HEK293 (cell line): ENCODE measurements around the gene ALDH2.

ENCODE experiments used
- GFI1B ChIP-seq: fragments of 450-650 bp; formaldehyde crosslinking; IDR thresholded peaks from 2 replicates; pipeline ENCODE4 v1.5.1; 2016; ENCODE audit warnings: missing biosample characterization, missing genetic modification characterization
- SCRT1 ChIP-seq: fragments of 450-650 bp; formaldehyde crosslinking; IDR thresholded peaks from 2 replicates; pipeline ENCODE4 v1.5.1; 2016; ENCODE audit warnings: missing biosample characterization, missing genetic modification characterization, borderline replicate concordance
- SCRT2 ChIP-seq: fragments of 450-650 bp; formaldehyde crosslinking; IDR thresholded peaks from 2 replicates; pipeline ENCODE4 v1.5.1; 2016; ENCODE audit warnings: missing biosample characterization, missing genetic modification characterization
- SP2 ChIP-seq: fragments of 450-650 bp; formaldehyde crosslinking; IDR thresholded peaks from 2 replicates; pipeline ENCODE4 v1.5.1; 2016; ENCODE audit warnings: missing biosample characterization, missing genetic modification characterization
- ZBTB6 ChIP-seq: fragments of 450-650 bp; formaldehyde crosslinking; IDR thresholded peaks from 2 replicates; pipeline ENCODE4 v1.5.1; 2017; ENCODE audit warnings: missing biosample characterization, missing genetic modification characterization
- ZFHX2 ChIP-seq: fragments of 450-650 bp; formaldehyde crosslinking; conservative IDR thresholded peaks from 2 replicates; pipeline ENCODE4 v1.5.1; 2016; ENCODE audit warnings: missing biosample characterization, missing genetic modification characterization
- ZFP3 ChIP-seq: fragments of 450-650 bp; formaldehyde crosslinking; IDR thresholded peaks from 2 replicates; pipeline ENCODE4 v1.5.1; 2016; ENCODE audit warnings: low read depth, missing biosample characterization, missing genetic modification characterization
- ZFP37 ChIP-seq: fragments of 450-650 bp; formaldehyde crosslinking; IDR thresholded peaks from 2 replicates; pipeline ENCODE4 v1.5.1; 2016; ENCODE audit warnings: missing biosample characterization, missing genetic modification characterization
- ZFP41 ChIP-seq: fragments of 450-650 bp; formaldehyde crosslinking; IDR thresholded peaks from 2 replicates; pipeline ENCODE4 v1.5.1; 2016; ENCODE audit warnings: missing biosample characterization, missing genetic modification characterization, borderline replicate concordance
- ZFP69B ChIP-seq: fragments of 450-650 bp; formaldehyde crosslinking; IDR thresholded peaks from 2 replicates; pipeline ENCODE4 v1.5.1; 2016; ENCODE audit warnings: missing biosample characterization, missing genetic modification characterization
- ZIC2 ChIP-seq: fragments of 450-650 bp; formaldehyde crosslinking; IDR thresholded peaks from 2 replicates; pipeline ENCODE4 v1.5.1; 2016; ENCODE audit warnings: missing biosample characterization, missing genetic modification characterization
- ZNF10 ChIP-seq: fragments of 450-650 bp; formaldehyde crosslinking; IDR thresholded peaks from 2 replicates; pipeline ENCODE4 v1.5.1; 2017; ENCODE audit warnings: missing biosample characterization, missing genetic modification characterization
- ZNF112 ChIP-seq: fragments of 450-650 bp; formaldehyde crosslinking; IDR thresholded peaks from 2 replicates; pipeline ENCODE4 v1.5.0; 2017; ENCODE audit warnings: missing biosample characterization, missing genetic modification characterization
- ZNF157 ChIP-seq: fragments of 450-650 bp; formaldehyde crosslinking; IDR thresholded peaks from 2 replicates; pipeline ENCODE4 v1.5.1; 2016; ENCODE audit warnings: missing biosample characterization, missing genetic modification characterization
- ZNF211 ChIP-seq: fragments of 450-650 bp; formaldehyde crosslinking; IDR thresholded peaks from 2 replicates; pipeline ENCODE4 v1.5.1; 2016; ENCODE audit warnings: low read depth, missing biosample characterization, missing genetic modification characterization
- ZNF23 ChIP-seq: fragments of 450-650 bp; formaldehyde crosslinking; IDR thresholded peaks from 2 replicates; pipeline ENCODE4 v1.5.1; 2016; ENCODE audit warnings: missing biosample characterization, missing genetic modification characterization, borderline replicate concordance
- ZNF274 ChIP-seq, 2 experiments: fragments of 200-500 bp in 1 of 2; fragments of 450-650 bp in 1 of 2; sonication (Bioruptor generic) in 1 of 2; formaldehyde crosslinking in 1 of 2; IDR thresholded peaks; 2 replicates each; pipeline versions ENCODE4 v1.5.1 to v1.6.1; 2014 to 2016; ENCODE audit warnings: borderline replicate concordance in 1 of 2, inconsistent platforms in 1 of 2, low read length in 1 of 2, missing biosample characterization in 1 of 2, missing genetic modification characterization in 1 of 2
- ZNF341 ChIP-seq: fragments of 450-650 bp; formaldehyde crosslinking; IDR thresholded peaks from 2 replicates; pipeline ENCODE4; 2016; ENCODE audit warnings: low read depth, missing biosample characterization, missing genetic modification characterization
- ZNF391 ChIP-seq: fragments of 450-650 bp; formaldehyde crosslinking; IDR thresholded peaks from 2 replicates; pipeline ENCODE4 v1.5.1; 2016; ENCODE audit warnings: low read depth, missing biosample characterization, missing genetic modification characterization, borderline replicate concordance
- ZNF521 ChIP-seq: fragments of 450-650 bp; formaldehyde crosslinking; IDR thresholded peaks from 2 replicates; pipeline ENCODE4 v1.5.1; 2017; ENCODE audit warnings: missing biosample characterization, mild to moderate bottlenecking, missing genetic modification characterization
- ZNF560 ChIP-seq: fragments of 450-650 bp; formaldehyde crosslinking; IDR thresholded peaks from 2 replicates; pipeline ENCODE4 v1.5.1; 2017; ENCODE audit warnings: missing biosample characterization, missing genetic modification characterization, borderline replicate concordance
- ZNF596 ChIP-seq: fragments of 450-650 bp; IDR thresholded peaks from 2 replicates; pipeline ENCODE4 v1.5.0; 2018; ENCODE audit warnings: missing biosample characterization, mild to moderate bottlenecking, missing genetic modification characterization, moderate library complexity
- ZNF624 ChIP-seq: fragments of 450-650 bp; formaldehyde crosslinking; IDR thresholded peaks from 2 replicates; pipeline ENCODE4 v1.5.1; 2017; ENCODE audit warnings: missing biosample characterization, missing genetic modification characterization
- ZNF626 ChIP-seq: fragments of 450-650 bp; sonication (Bioruptor Pico); formaldehyde crosslinking; IDR thresholded peaks from 2 replicates; pipeline ENCODE4 v1.5.1; 2018; ENCODE audit warnings: missing biosample characterization, missing genetic modification characterization, inconsistent platforms
- ZNF629 ChIP-seq: fragments of 450-650 bp; formaldehyde crosslinking; IDR thresholded peaks from 2 replicates; pipeline ENCODE4 v1.5.1; 2017; ENCODE audit warnings: missing biosample characterization, missing genetic modification characterization
- ZNF664 ChIP-seq: fragments of 450-650 bp; formaldehyde crosslinking; IDR thresholded peaks from 2 replicates; pipeline ENCODE4 v1.5.1; 2016; ENCODE audit warnings: missing biosample characterization, missing genetic modification characterization
- ZNF704 ChIP-seq: fragments of 450-650 bp; formaldehyde crosslinking; IDR thresholded peaks from 2 replicates; pipeline ENCODE4 v1.5.1; 2016; ENCODE audit warnings: missing biosample characterization, missing genetic modification characterization
- ZNF792 ChIP-seq: fragments of 450-650 bp; formaldehyde crosslinking; IDR thresholded peaks from 2 replicates; pipeline ENCODE4 v1.5.1; 2016; ENCODE audit warnings: missing biosample characterization, missing genetic modification characterization
- ZNF830 ChIP-seq: fragments of 450-650 bp; IDR thresholded peaks from 2 replicates; pipeline ENCODE4 v1.5.0; 2018; ENCODE audit warnings: missing biosample characterization, missing genetic modification characterization, low read depth, mild to moderate bottlenecking, moderate library complexity
- TF ChIP-seq, protein P1 (sequence below): fragments of 450-650 bp; formaldehyde crosslinking; IDR thresholded peaks from 2 replicates; pipeline ENCODE4 v1.5.1; 2016; ENCODE audit warnings: missing biosample characterization, missing genetic modification characterization
- TF ChIP-seq, protein P2 (sequence below): fragments of 450-650 bp; formaldehyde crosslinking; IDR thresholded peaks from 2 replicates; pipeline ENCODE4 v1.5.1; 2016; ENCODE audit warnings: missing biosample characterization, missing genetic modification characterization
- TF ChIP-seq, protein P3 (sequence below): fragments of 450-650 bp; formaldehyde crosslinking; optimal IDR thresholded peaks from 2 replicates; pipeline ENCODE3; 2016; ENCODE audit warnings: missing biosample characterization, mild to moderate bottlenecking, missing genetic modification characterization

Gene ALDH2

GRCh38 chr12:111841750-111842555 lies 75.2 kb downstream of the ALDH2 start, which contains the start of gene MAPKAPK5 (continued):
- no peak for TF ChIP-seq ZNF10 (tag by site-specific recombination)
- peak; percentile 60 for TF ChIP-seq SP2 (tag by site-specific recombination)
- TF ChIP-seq, protein P1, sequence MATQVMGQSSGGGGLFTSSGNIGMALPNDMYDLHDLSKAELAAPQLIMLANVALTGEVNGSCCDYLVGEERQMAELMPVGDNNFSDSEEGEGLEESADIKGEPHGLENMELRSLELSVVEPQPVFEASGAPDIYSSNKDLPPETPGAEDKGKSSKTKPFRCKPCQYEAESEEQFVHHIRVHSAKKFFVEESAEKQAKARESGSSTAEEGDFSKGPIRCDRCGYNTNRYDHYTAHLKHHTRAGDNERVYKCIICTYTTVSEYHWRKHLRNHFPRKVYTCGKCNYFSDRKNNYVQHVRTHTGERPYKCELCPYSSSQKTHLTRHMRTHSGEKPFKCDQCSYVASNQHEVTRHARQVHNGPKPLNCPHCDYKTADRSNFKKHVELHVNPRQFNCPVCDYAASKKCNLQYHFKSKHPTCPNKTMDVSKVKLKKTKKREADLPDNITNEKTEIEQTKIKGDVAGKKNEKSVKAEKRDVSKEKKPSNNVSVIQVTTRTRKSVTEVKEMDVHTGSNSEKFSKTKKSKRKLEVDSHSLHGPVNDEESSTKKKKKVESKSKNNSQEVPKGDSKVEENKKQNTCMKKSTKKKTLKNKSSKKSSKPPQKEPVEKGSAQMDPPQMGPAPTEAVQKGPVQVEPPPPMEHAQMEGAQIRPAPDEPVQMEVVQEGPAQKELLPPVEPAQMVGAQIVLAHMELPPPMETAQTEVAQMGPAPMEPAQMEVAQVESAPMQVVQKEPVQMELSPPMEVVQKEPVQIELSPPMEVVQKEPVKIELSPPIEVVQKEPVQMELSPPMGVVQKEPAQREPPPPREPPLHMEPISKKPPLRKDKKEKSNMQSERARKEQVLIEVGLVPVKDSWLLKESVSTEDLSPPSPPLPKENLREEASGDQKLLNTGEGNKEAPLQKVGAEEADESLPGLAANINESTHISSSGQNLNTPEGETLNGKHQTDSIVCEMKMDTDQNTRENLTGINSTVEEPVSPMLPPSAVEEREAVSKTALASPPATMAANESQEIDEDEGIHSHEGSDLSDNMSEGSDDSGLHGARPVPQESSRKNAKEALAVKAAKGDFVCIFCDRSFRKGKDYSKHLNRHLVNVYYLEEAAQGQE (tag by site-specific recombination) = no peak
- TF ChIP-seq, protein P2, sequence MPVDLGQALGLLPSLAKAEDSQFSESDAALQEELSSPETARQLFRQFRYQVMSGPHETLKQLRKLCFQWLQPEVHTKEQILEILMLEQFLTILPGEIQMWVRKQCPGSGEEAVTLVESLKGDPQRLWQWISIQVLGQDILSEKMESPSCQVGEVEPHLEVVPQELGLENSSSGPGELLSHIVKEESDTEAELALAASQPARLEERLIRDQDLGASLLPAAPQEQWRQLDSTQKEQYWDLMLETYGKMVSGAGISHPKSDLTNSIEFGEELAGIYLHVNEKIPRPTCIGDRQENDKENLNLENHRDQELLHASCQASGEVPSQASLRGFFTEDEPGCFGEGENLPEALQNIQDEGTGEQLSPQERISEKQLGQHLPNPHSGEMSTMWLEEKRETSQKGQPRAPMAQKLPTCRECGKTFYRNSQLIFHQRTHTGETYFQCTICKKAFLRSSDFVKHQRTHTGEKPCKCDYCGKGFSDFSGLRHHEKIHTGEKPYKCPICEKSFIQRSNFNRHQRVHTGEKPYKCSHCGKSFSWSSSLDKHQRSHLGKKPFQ (tag by site-specific recombination) = no peak; the same call in 1 of the 2 replicates
- no peak for TF ChIP-seq ZNF157 (tag by site-specific recombination)
- TF ChIP-seq, protein P3, sequence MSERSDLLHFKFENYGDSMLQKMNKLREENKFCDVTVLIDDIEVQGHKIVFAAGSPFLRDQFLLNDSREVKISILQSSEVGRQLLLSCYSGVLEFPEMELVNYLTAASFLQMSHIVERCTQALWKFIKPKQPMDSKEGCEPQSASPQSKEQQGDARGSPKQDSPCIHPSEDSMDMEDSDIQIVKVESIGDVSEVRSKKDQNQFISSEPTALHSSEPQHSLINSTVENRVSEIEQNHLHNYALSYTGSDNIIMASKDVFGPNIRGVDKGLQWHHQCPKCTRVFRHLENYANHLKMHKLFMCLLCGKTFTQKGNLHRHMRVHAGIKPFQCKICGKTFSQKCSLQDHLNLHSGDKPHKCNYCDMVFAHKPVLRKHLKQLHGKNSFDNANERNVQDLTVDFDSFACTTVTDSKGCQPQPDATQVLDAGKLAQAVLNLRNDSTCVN (tag by site-specific recombination) = peak; percentile 98
- no peak for TF ChIP-seq ZNF112 (tag by site-specific recombination)
- TF ChIP-seq SCRT2 (tag by site-specific recombination) = no peak
- TF ChIP-seq ZFP37 (tag by site-specific recombination) = no peak
- TF ChIP-seq ZNF274 (IDR thresholded peaks at IDR 0.05; ENCODE audit: low read length) = no peak
- TF ChIP-seq ZNF274 (tag by site-specific recombination; IDR thresholded peaks at IDR 0.05; ENCODE audit: borderline replicate concordance) = no peak
- TF ChIP-seq ZNF629 (tag by site-specific recombination) = peak; percentile 96
- no peak for TF ChIP-seq ZBTB6 (tag by site-specific recombination)
- 0 out of 2 replicates have a peak, but pooled peaks have one; percentile 22 for TF ChIP-seq GFI1B (tag by site-specific recombination)
- peak; percentile 80 for TF ChIP-seq ZFHX2 (tag by site-specific recombination)
- TF ChIP-seq ZIC2 (tag by site-specific recombination) = peak; percentile 11; the same call in 1 of the 2 replicates
- no peak for TF ChIP-seq ZNF624
- no peak for TF ChIP-seq ZNF830 (tag by site-specific recombination)
- TF ChIP-seq ZFP3 = no peak
- no peak for TF ChIP-seq ZFP41 (tag by site-specific recombination)
- no peak for TF ChIP-seq ZNF211 (tag by site-specific recombination)
- no peak for TF ChIP-seq ZFP69B (tag by site-specific recombination)
- no peak for TF ChIP-seq ZNF560
- no peak for TF ChIP-seq ZNF664
- TF ChIP-seq ZNF341 (tag by site-specific recombination) = no peak
- TF ChIP-seq ZNF704 = no peak
- TF ChIP-seq ZNF23 (tag by site-specific recombination) = no peak
- TF ChIP-seq ZNF626 (tag by site-specific recombination) = 0 out of 2 replicates have a peak, but pooled peaks have one; percentile 28
- peak; percentile 19; the same call in 1 of the 2 replicates for TF ChIP-seq ZNF596 (tag by site-specific recombination)
- TF ChIP-seq ZNF391 (tag by site-specific recombination) = peak; percentile 75; the same call in 1 of the 2 replicates
- TF ChIP-seq ZNF521 (tag by site-specific recombination) = no peak
- no peak for TF ChIP-seq SCRT1 (tag by site-specific recombination)
- TF ChIP-seq ZNF792 (tag by site-specific recombination) = no peak
- TF ChIP-seq, all 188 proteins: peak for 62
